ENCODE data around the gene CA10.

DNA sequence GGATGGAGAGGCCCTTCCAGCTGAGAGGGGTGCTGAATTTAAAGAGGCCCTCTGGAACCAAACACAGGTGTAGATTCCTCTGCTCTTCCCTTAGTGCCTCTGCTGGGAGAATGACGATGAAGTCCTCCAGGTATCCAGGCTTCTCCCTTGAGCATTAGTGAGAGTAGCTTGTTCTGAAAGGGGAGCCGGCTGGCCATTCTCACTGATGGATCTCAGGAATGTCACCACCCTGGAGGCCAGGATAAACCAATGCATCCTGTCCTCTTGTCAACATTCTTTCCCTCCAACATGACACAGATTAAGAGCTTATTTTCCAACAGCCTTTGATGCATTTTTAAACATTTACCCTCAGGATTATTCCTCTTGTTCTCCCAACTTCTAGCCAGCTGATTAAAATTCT, 325.5 kb downstream of the CA10 start:
- TF ChIP-seq TAF1 (IDR thresholded peaks at IDR 0.05; ENCODE audit: borderline replicate concordance, low read depth, low read length) = no peak
- no peak for TF ChIP-seq POLR2A (IDR thresholded peaks at IDR 0.05; ENCODE audit: low read depth, low read length)
- TF ChIP-seq POLR2AphosphoS5 (IDR thresholded peaks at IDR 0.05; ENCODE audit: low read depth, low read length) = no peak
